Measurements from ENCODE around the gene SGMS1. TPM values are rescaled to one million over a fixed set of nuclear protein-coding genes. Genes with fewer than 3 reads are reported as not detected.

SGMS1 gene
- total and polyA plus RNA-seq, 5 donors: 12.0 to 26.0 (median 24.5) TPM

DNA sequence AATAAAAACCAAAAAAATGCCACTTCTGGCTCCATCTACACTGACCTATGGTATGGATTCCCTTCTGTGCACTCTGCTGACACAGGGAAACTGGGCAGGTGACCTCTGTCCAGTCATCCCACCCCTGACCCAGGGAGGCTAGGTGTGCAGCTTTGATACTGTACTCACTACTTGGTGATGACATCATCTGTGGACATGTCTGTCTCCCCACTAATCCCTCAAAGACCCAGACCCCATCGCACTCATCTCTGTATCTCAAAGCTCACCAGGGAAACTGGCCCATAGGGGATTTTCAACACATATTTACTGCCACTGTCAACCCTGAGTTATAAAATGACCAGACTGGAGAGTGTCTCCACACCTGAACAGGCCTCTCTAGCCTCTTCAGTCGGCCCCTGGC, 10.6 kb downstream of the SGMS1 start:
- Histone ChIP-seq H3K27ac (ENCODE audit: low read length) (no peak overlapping the region), H3K4me1 (ENCODE audit: control insufficient read depth, insufficient read depth, low read length) (peaks cover 19% of the 10 kb centered on the region), H3K27me3 (ENCODE audit: control insufficient read depth, insufficient read depth) (no peaks in the 10 kb centered on the region), H3K4me3 (ENCODE audit: low read length) (no peak overlapping the region), H3K9me3 (ENCODE audit: control insufficient read depth, low read length) (no peaks in the 10 kb centered on the region)
- intact Hi-C loops (cut with DNase I): loop anchor here in 1 of 4 donors (10.0 kb wide), 1 partner anchor 58 kb away; no protein-coding TSS in a partner anchor
- WGBS: 56% methylated on average over 2 of the region's 2 CpGs
- DNase-seq: no peak
- no peak for ATAC-seq

DNA sequence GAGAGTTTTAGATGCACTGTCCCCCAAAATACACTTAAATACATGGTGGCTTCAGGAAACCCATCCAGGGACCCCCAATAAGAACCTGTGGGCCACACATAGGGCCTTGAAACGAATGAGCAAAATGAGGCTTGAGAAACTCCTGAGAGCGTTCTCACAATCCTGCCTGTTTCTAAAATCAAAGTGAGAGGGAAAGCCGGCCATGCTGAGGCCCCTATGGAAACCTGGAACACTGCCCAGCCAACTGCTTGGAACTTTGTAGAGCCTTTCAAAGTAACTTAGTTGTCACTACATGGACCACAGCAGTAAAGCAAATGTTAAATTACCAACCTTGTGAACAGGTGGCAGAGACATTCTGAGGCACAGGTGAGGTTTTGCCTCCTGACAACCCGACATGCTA, 13.4 kb downstream of the SGMS1 start:
- ATAC-seq: peak in 1 of 2 donors; percentile 49
- Histone ChIP-seq H3K27ac (ENCODE audit: low read length) (no peak overlapping the region), H3K4me3 (ENCODE audit: low read length) (no peak overlapping the region), H3K27me3 (ENCODE audit: control insufficient read depth, insufficient read depth) (no peaks in the 10 kb centered on the region), H3K9me3 (ENCODE audit: control insufficient read depth, low read length) (no peaks in the 10 kb centered on the region), H3K4me1 (ENCODE audit: control insufficient read depth, insufficient read depth, low read length) (peaks cover 19% of the 10 kb centered on the region)
- DNase-seq: peak in 2 of 3 donors; percentile 64 to 71
- intact Hi-C loops (cut with DNase I): loop anchor here in 1 of 4 donors (10.0 kb wide), 1 partner anchor 56 kb away; no protein-coding TSS in a partner anchor
- WGBS: 49% methylated on average over 4 of the region's 4 CpGs

GRCh38 chr10:50607356-50607925, 16.3 kb downstream of the SGMS1 start:
- intact Hi-C loops (cut with DNase I): no loop called here
- DNase-seq (no peak), ATAC-seq (no peak)
- peaks cover 10% of the 10 kb centered on the region for H3K4me1 ChIP-seq (ENCODE audit: control insufficient read depth, insufficient read depth, low read length)
- H3K27me3 ChIP-seq (ENCODE audit: control insufficient read depth, insufficient read depth): no peaks in the 10 kb centered on the region
- H3K27ac ChIP-seq (ENCODE audit: low read length): no peak overlapping the region
- H3K4me3 ChIP-seq (ENCODE audit: low read length): no peak overlapping the region
- no peaks in the 10 kb centered on the region for H3K9me3 ChIP-seq (ENCODE audit: control insufficient read depth, low read length)

DNA sequence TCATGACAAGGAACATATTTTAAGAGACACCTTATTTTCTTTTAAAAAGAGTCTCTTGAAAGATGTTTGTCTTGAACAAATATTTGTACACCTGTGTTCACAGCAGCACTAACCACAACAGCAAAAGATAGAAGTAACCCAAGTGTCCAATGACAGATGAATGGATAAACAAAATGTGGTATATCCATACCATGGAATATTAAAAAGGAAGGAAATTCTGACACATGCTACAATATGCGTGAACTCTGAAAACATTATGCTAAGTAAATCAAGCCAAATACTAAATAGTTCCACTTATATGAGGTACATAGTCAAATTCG, 17.8 kb downstream of the SGMS1 start:
- Histone ChIP-seq H3K4me1 (ENCODE audit: control insufficient read depth, insufficient read depth, low read length) (peaks cover 12% of the 10 kb centered on the region), H3K4me3 (ENCODE audit: low read length) (no peak overlapping the region), H3K27me3 (ENCODE audit: control insufficient read depth, insufficient read depth) (no peaks in the 10 kb centered on the region), H3K27ac (ENCODE audit: low read length) (no peak overlapping the region), H3K9me3 (ENCODE audit: control insufficient read depth, low read length) (no peaks in the 10 kb centered on the region)
- intact Hi-C loops (cut with DNase I): no loop called here
- WGBS: 91% methylated on average over 2 of the region's 2 CpGs
- no peak for ATAC-seq
- no peak for DNase-seq

- no peaks in the 10 kb centered on the region for H3K9me3 ChIP-seq (ENCODE audit: control insufficient read depth, low read length)
- no peak overlapping the region for H3K4me3 ChIP-seq (ENCODE audit: low read length)
- no peaks in the 10 kb centered on the region for H3K27me3 ChIP-seq (ENCODE audit: control insufficient read depth, insufficient read depth)
- ATAC-seq (peak; percentile 92 to 95), DNase-seq (peak in 1 of 3 donors; percentile 46)
- peaks cover 9% of the 10 kb centered on the region for H3K4me1 ChIP-seq (ENCODE audit: control insufficient read depth, insufficient read depth, low read length)
- peak overlapping the region; percentile 84 for H3K27ac ChIP-seq (ENCODE audit: low read length)
- 9% methylated on average over 1 of the region's 1 CpG for WGBS
- intact Hi-C loops (cut with DNase I): no loop called here
Measured at GRCh38 chr10:50605269-50605950, 18.3 kb downstream of the SGMS1 start.

GRCh38 chr10:50604809-50605208, 18.9 kb downstream of the SGMS1 start:
- Histone ChIP-seq H3K27ac (ENCODE audit: low read length) (peak overlapping the region; percentile 84), H3K9me3 (ENCODE audit: control insufficient read depth, low read length) (no peaks in the 10 kb centered on the region), H3K27me3 (ENCODE audit: control insufficient read depth, insufficient read depth) (no peaks in the 10 kb centered on the region), H3K4me1 (ENCODE audit: control insufficient read depth, insufficient read depth, low read length) (peaks cover 10% of the 10 kb centered on the region), H3K4me3 (ENCODE audit: low read length) (no peak overlapping the region)
- ATAC-seq (no peak), DNase-seq (no peak)
- intact Hi-C loops (cut with DNase I): no loop called here
- 32% methylated on average over 3 of the region's 3 CpGs for WGBS

DNA sequence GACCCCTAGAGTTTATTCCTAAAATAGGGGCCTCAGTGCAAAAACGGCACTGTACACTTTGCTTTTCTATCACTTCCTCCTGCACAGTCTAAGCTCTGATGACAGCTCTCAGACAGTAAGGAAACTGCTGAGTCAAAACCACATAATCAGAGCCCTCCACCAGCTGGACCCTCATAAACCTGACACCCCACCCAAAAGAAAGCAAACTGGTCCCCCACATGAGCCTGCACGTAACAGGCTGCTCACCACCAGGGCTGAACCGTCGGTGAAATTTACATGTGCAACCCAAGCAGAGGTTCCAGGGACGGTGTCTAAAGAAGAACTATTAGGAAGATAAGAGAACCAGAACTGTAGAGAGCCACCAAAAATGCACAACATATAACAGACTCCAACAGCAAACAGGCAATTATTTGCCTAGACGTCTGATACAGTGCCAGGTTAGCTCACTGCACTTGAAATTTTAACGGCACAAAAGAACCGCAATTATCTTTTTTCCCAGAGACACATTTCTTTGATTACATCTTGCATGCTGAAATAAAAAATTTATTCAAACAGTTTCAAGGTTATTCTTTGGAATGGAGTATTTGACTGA, 19.6 kb downstream of the SGMS1 start:
- ATAC-seq (peak; percentile 20 to 22), DNase-seq (no peak)
- Histone ChIP-seq H3K4me3 (ENCODE audit: low read length) (no peak overlapping the region), H3K9me3 (ENCODE audit: control insufficient read depth, low read length) (no peaks in the 10 kb centered on the region), H3K4me1 (ENCODE audit: control insufficient read depth, insufficient read depth, low read length) (peaks cover 9% of the 10 kb centered on the region), H3K27ac (ENCODE audit: low read length) (peak overlapping the region; percentile 75), H3K27me3 (ENCODE audit: control insufficient read depth, insufficient read depth) (no peaks in the 10 kb centered on the region)
- intact Hi-C loops (cut with DNase I): no loop called here
- WGBS: 25% methylated on average over 8 of the region's 8 CpGs

DNA sequence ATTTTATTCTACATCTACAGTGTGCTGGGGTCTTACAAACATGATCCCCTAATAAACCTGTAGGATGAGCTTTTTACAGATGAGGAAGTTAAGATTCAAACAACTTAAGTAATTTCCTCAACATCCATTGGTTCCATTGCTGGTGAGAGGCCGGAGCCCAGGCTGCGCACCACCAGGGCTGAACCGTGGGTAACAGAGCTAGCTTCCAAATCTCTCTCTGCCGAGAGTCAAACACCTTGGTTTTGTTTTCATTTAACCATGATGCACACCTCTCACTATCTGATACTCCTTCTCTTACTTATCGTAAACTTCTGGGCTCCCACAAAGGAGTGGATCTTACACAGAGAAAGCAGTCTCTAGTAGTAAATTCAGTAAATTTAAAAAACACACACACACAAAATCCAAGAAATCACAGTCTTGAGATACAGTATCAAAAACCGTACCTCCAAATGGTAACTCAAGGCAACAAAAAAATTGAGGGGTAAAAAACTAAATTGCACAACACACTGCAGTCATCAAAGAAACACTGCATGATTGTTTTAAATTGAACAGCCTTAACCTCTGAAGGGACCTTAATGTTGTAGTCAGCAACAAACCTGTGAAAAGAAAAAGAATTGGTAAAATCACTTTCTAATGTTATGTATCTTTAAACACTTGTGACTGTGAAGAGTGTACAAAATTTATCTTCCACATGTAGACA, 20.5 kb downstream of the SGMS1 start:
- ATAC-seq (no peak), DNase-seq (no peak)
- no peaks in the 10 kb centered on the region for H3K27me3 ChIP-seq (ENCODE audit: control insufficient read depth, insufficient read depth)
- intact Hi-C loops (cut with DNase I): no loop called here
- H3K9me3 ChIP-seq (ENCODE audit: control insufficient read depth, low read length): no peaks in the 10 kb centered on the region
- no peak overlapping the region for H3K4me3 ChIP-seq (ENCODE audit: low read length)
- 75% methylated on average over 6 of the region's 6 CpGs for WGBS
- peaks cover 9% of the 10 kb centered on the region for H3K4me1 ChIP-seq (ENCODE audit: control insufficient read depth, insufficient read depth, low read length)
- H3K27ac ChIP-seq (ENCODE audit: low read length): no peak overlapping the region

GRCh38 chr10:50601974-50602373, 21.8 kb downstream of the SGMS1 start:
- intact Hi-C loops (cut with DNase I): no loop called here
- DNase-seq (no peak), ATAC-seq (no peak)
- no peak overlapping the region for H3K4me3 ChIP-seq (ENCODE audit: low read length)
- 97% methylated on average over 1 of the region's 1 CpG for WGBS
- peaks cover 8% of the 10 kb centered on the region for H3K4me1 ChIP-seq (ENCODE audit: control insufficient read depth, insufficient read depth, low read length)
- H3K9me3 ChIP-seq (ENCODE audit: control insufficient read depth, low read length): no peaks in the 10 kb centered on the region
- H3K27me3 ChIP-seq (ENCODE audit: control insufficient read depth, insufficient read depth): no peaks in the 10 kb centered on the region
- no peak overlapping the region for H3K27ac ChIP-seq (ENCODE audit: low read length)

DNA sequence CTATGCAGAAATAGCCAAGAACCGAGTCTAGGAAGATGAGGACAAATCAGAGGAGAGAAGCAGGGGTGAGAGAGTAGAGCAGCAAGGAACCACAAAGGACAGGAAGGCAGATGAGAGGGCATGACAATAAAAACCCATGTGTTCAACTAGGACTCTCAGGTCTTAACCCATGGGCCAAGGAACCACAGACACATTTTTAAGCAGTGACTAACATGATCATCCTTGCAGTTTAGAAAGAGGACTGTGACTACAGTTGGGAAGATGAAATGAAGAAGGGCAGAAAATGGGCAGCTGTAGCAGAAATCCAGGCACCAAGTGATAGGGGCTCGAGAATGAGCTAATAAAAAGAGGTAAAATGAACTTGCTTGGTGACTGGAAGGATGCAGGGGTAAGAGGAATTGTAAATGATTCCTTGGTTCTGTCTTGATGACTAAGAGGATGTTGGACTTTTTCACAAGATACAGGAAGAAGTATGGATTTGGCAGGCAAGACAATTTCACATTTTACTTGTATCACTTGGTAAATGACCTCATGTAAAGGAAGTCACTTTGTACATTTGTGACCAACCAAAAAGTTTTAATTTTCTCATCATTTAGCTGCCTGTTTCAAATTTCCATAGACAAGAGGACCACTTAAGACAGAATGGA, 22.8 kb downstream of the SGMS1 start:
- Histone ChIP-seq H3K27ac (ENCODE audit: low read length) (no peak overlapping the region), H3K9me3 (ENCODE audit: control insufficient read depth, low read length) (no peaks in the 10 kb centered on the region), H3K4me3 (ENCODE audit: low read length) (no peak overlapping the region), H3K27me3 (ENCODE audit: control insufficient read depth, insufficient read depth) (no peaks in the 10 kb centered on the region), H3K4me1 (ENCODE audit: control insufficient read depth, insufficient read depth, low read length) (peaks cover 8% of the 10 kb centered on the region)
- DNase-seq: no peak
- intact Hi-C loops (cut with DNase I): no loop called here
- WGBS: 83% methylated on average over 2 of the region's 2 CpGs
- ATAC-seq: no peak

DNA sequence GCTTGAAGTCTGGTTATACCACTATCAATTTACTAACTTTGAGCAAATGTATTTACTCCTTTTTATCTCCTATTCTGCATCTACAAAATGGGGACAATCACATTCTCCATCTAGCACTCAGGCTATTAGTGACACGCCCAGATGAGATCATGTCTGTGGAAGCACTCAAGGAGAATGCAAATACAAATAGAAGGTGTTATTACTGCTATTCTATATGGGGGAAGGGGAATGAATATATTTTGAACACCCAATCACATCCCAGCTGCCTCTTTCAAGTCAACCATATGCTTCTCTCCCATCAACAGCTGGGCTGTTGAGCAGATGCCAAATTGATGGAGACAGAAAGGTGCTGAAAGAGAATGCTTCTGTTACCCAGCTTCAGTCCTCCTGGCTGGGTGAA, 23.5 kb downstream of the SGMS1 start:
- ATAC-seq (no peak), DNase-seq (no peak)
- no peaks in the 10 kb centered on the region for H3K9me3 ChIP-seq (ENCODE audit: control insufficient read depth, low read length)
- H3K4me1 ChIP-seq (ENCODE audit: control insufficient read depth, insufficient read depth, low read length): peaks cover 10% of the 10 kb centered on the region
- H3K4me3 ChIP-seq (ENCODE audit: low read length): no peak overlapping the region
- 88% methylated on average over 1 of the region's 1 CpG for WGBS
- intact Hi-C loops (cut with DNase I): no loop called here
- no peak overlapping the region for H3K27ac ChIP-seq (ENCODE audit: low read length)
- no peaks in the 10 kb centered on the region for H3K27me3 ChIP-seq (ENCODE audit: control insufficient read depth, insufficient read depth)

Data from right cardiac atrium (tissue), 5 donors.